Activated CD8-positive, alpha-beta T cell treated with anti-CD3 and anti-CD28 coated beads, Interleukin-2, amount 10 ng/mL, durations not matched to agents 7 days and 5 days (primary cell): ENCODE results near the gene SOCS7. TPM values are rescaled to one million over a fixed set of nuclear protein-coding genes. Genes with fewer than 3 reads are reported as not detected.
A peak's percentile ranks its signal among the peaks of the same experiment; 100 is the strongest.

Source experiments
- ATAC-seq: fragments of 150-1000 bp; cut with Tn5 transposase; one replicate; pipeline ENCODE4 v1.10.0; 2021; ENCODE audit warnings: moderate library complexity
- CTCF ChIA-PET: fragments of 350-600 bp; sonication (Branson Sonifier 250); formaldehyde crosslinking; loops from one replicate; lab custom pipeline; 2021; ENCODE audit warnings: antibody characterized with exemption; lab: Charles Lee
- POLR2A ChIA-PET: fragments of 350-600 bp; sonication (Branson Sonifier 250); formaldehyde crosslinking; loops from one replicate; lab custom pipeline; 2021; ENCODE audit warnings: antibody characterized with exemption; lab: Charles Lee
- DNase-seq: peaks from one replicate; pipeline ENCODE4 v3.0.0-alpha.2; 2020
- H3K27ac Mint-ChIP-seq: one replicate; pipeline ENCODE4 v1.8.0; 2021; ENCODE audit warnings: mild to moderate bottlenecking, mixed read lengths
- H3K27me3 Mint-ChIP-seq: one replicate; pipeline ENCODE4 v1.8.0; 2021; ENCODE audit warnings: low read depth, mixed read lengths
- H3K36me3 Mint-ChIP-seq: one replicate; pipeline ENCODE4 v1.8.0; 2021; ENCODE audit warnings: low read depth, mixed read lengths
- H3K4me1 Mint-ChIP-seq: one replicate; pipeline ENCODE4 v1.8.0; 2021; ENCODE audit warnings: low read depth, mixed read lengths
- H3K4me3 Mint-ChIP-seq: one replicate; pipeline ENCODE4 v1.8.0; 2021; ENCODE audit warnings: mild to moderate bottlenecking, mixed read lengths
- H3K9me3 Mint-ChIP-seq: one replicate; pipeline ENCODE4 v1.8.0; 2022; ENCODE audit warnings: mixed read lengths; ENCODE audit not compliant: insufficient read depth
- total RNA-seq, 2 experiments: library from RNA; stranded (reverse); gene quantifications; one replicate each; pipeline ENCODE4 v1.2.3, GENCODE V29; 2021

The SOCS7 gene
- total RNA-seq, 2 experiments from 2014 or later, result 13.0 to 15.3 TPM

GRCh38 chr17:38327936-38328335 is 23.7 kb upstream of the SOCS7 start:
- ChIA-PET CTCF (interaction anchor here (0.8 to 6.5 kb wide), 3 partner anchors 19 to 87 kb away, joined by 3 to 33 read pairs (median 8); no protein-coding TSS in a partner anchor), POLR2A (no interaction called here)
- no peaks in the 10 kb centered on the region for H3K27me3 Mint-ChIP-seq
- H3K27ac Mint-ChIP-seq, result no peak overlapping the region
- H3K36me3 Mint-ChIP-seq, result peaks cover 4% of the 10 kb centered on the region
- H3K9me3 Mint-ChIP-seq, result no peaks in the 10 kb centered on the region
- peaks cover 12% of the 10 kb centered on the region for H3K4me1 Mint-ChIP-seq
- DNase-seq (no peak), ATAC-seq (no peak)
- H3K4me3 Mint-ChIP-seq, result no peak overlapping the region

- H3K27me3 Mint-ChIP-seq, result no peaks in the 10 kb centered on the region
- POLR2A ChIA-PET, result no interaction called here
- CTCF ChIA-PET, result interaction anchor here (0.8 to 6.5 kb wide), 3 partner anchors 20 to 86 kb away, joined by 3 to 33 read pairs (median 8); no protein-coding TSS in a partner anchor
- H3K9me3 Mint-ChIP-seq, result no peaks in the 10 kb centered on the region
- peaks cover 12% of the 10 kb centered on the region for H3K4me1 Mint-ChIP-seq
- H3K4me3 Mint-ChIP-seq, result no peak overlapping the region
- DNase-seq (no peak), ATAC-seq (no peak)
- peaks cover 2% of the 10 kb centered on the region for H3K36me3 Mint-ChIP-seq
- H3K27ac Mint-ChIP-seq, result no peak overlapping the region
These were observed 23.0 kb upstream of the SOCS7 start for GRCh38 chr17:38328620-38329019.

GRCh38 chr17:38329284-38329683 is 22.4 kb upstream of the SOCS7 start:
- Mint-ChIP-seq H3K27ac (no peak overlapping the region), H3K4me1 (peaks cover 12% of the 10 kb centered on the region), H3K9me3 (no peaks in the 10 kb centered on the region), H3K36me3 (no peaks in the 10 kb centered on the region), H3K4me3 (no peak overlapping the region), H3K27me3 (no peaks in the 10 kb centered on the region)
- CTCF ChIA-PET, result interaction anchor here (6.5 kb wide), 1 partner anchor 20 kb away, joined by 33 read pairs; no protein-coding TSS in a partner anchor
- POLR2A ChIA-PET, result no interaction called here
- DNase-seq (no peak), ATAC-seq (no peak)

- Mint-ChIP-seq H3K4me1 (peaks cover 12% of the 10 kb centered on the region), H3K27ac (no peak overlapping the region), H3K27me3 (no peaks in the 10 kb centered on the region), H3K9me3 (no peaks in the 10 kb centered on the region), H3K36me3 (no peaks in the 10 kb centered on the region), H3K4me3 (no peak overlapping the region)
- DNase-seq (no peak), ATAC-seq (no peak)
- CTCF ChIA-PET, result interaction anchor here (1.4 to 6.5 kb wide), 2 partner anchors 19 kb away, joined by 8 to 33 read pairs; no protein-coding TSS in a partner anchor
- POLR2A ChIA-PET, result no interaction called here
These were observed 21.6 kb upstream of the SOCS7 start for GRCh38 chr17:38329808-38330730.

- H3K4me1 Mint-ChIP-seq, result peaks cover 8% of the 10 kb centered on the region
- POLR2A ChIA-PET, result no interaction called here
These were observed 20.7 kb upstream of the SOCS7 start for GRCh38 chr17:38330941-38331411.

GRCh38 chr17:38332735-38333134 is 18.9 kb upstream of the SOCS7 start:
- H3K36me3 Mint-ChIP-seq, result no peaks in the 10 kb centered on the region
- no peaks in the 10 kb centered on the region for H3K27me3 Mint-ChIP-seq
- DNase-seq, result no peak
- ChIA-PET CTCF (interaction anchor here (1.1 to 4.1 kb wide), 10 partner anchors 8 to 81 kb away, joined by 3 to 16 read pairs (median 8); partner anchors contain the start of gene SOCS7), POLR2A (no interaction called here)
- no peak for ATAC-seq
- no peaks in the 10 kb centered on the region for H3K4me1 Mint-ChIP-seq
- no peak overlapping the region for H3K4me3 Mint-ChIP-seq
- no peak overlapping the region for H3K27ac Mint-ChIP-seq
- no peaks in the 10 kb centered on the region for H3K9me3 Mint-ChIP-seq

More at GRCh38 chr17:38330941-38331411, 20.7 kb upstream of the SOCS7 start:
- Mint-ChIP-seq H3K27ac (no peak overlapping the region), H3K36me3 (no peaks in the 10 kb centered on the region), H3K27me3 (no peaks in the 10 kb centered on the region), H3K4me3 (no peak overlapping the region), H3K9me3 (no peaks in the 10 kb centered on the region)
- ATAC-seq (no peak), DNase-seq (no peak)
- CTCF ChIA-PET, result interaction anchor here (1.4 to 3.4 kb wide), 4 partner anchors 9 to 83 kb away, joined by 4 to 16 read pairs (median 9); no protein-coding TSS in a partner anchor

- ChIA-PET POLR2A (no interaction called here), CTCF (interaction anchor here (0.8 to 4.1 kb wide), 13 partner anchors 9 to 143 kb away, joined by 3 to 16 read pairs (median 6); partner anchors contain the start of gene SOCS7)
- H3K4me1 Mint-ChIP-seq, result no peaks in the 10 kb centered on the region
- ATAC-seq (peak; percentile 71), DNase-seq (peak; percentile 66)
- H3K36me3 Mint-ChIP-seq, result no peaks in the 10 kb centered on the region
- no peak overlapping the region for H3K4me3 Mint-ChIP-seq
- no peaks in the 10 kb centered on the region for H3K9me3 Mint-ChIP-seq
- H3K27me3 Mint-ChIP-seq, result no peaks in the 10 kb centered on the region
- no peak overlapping the region for H3K27ac Mint-ChIP-seq
These were observed 17.9 kb upstream of the SOCS7 start for GRCh38 chr17:38333635-38334295.

GRCh38 chr17:38334480-38335364 is 16.9 kb upstream of the SOCS7 start:
- ATAC-seq (no peak), DNase-seq (no peak)
- Mint-ChIP-seq H3K27me3 (no peaks in the 10 kb centered on the region), H3K27ac (no peak overlapping the region), H3K4me3 (no peak overlapping the region), H3K9me3 (no peaks in the 10 kb centered on the region), H3K4me1 (no peaks in the 10 kb centered on the region), H3K36me3 (no peaks in the 10 kb centered on the region)
- ChIA-PET CTCF (interaction anchor here (1.3 to 4.1 kb wide), 4 partner anchors 10 to 80 kb away, joined by 4 to 16 read pairs (median 14); no protein-coding TSS in a partner anchor), POLR2A (interaction anchor here (1.0 kb wide), 1 partner anchor 9 kb away, joined by 3 read pairs; the partner anchor contains the start of gene GPR179)

- Mint-ChIP-seq H3K27ac (no peak overlapping the region), H3K4me1 (no peaks in the 10 kb centered on the region), H3K4me3 (no peak overlapping the region), H3K27me3 (no peaks in the 10 kb centered on the region), H3K36me3 (no peaks in the 10 kb centered on the region), H3K9me3 (no peaks in the 10 kb centered on the region)
- ChIA-PET CTCF (interaction anchor here (1.7 kb wide), 1 partner anchor 12 kb away, joined by 5 read pairs; no protein-coding TSS in a partner anchor), POLR2A (no interaction called here)
- ATAC-seq, result no peak
- no peak for DNase-seq
These were observed 14.8 kb upstream of the SOCS7 start for GRCh38 chr17:38336838-38337237.

- no peak overlapping the region for H3K4me3 Mint-ChIP-seq
- CTCF ChIA-PET, result interaction anchor here (0.9 to 3.2 kb wide), 2 partner anchors 12 to 76 kb away, joined by 3 to 18 read pairs; no protein-coding TSS in a partner anchor
- POLR2A ChIA-PET, result interaction anchor here (1.0 kb wide), 1 partner anchor 76 kb away, joined by 3 read pairs; no protein-coding TSS in a partner anchor
- H3K27me3 Mint-ChIP-seq, result no peaks in the 10 kb centered on the region
- H3K27ac Mint-ChIP-seq, result no peak overlapping the region
- H3K36me3 Mint-ChIP-seq, result no peaks in the 10 kb centered on the region
- H3K4me1 Mint-ChIP-seq, result no peaks in the 10 kb centered on the region
- no peaks in the 10 kb centered on the region for H3K9me3 Mint-ChIP-seq
- ATAC-seq (no peak), DNase-seq (no peak)
These were observed 13.6 kb upstream of the SOCS7 start for GRCh38 chr17:38338053-38338452.
